ENCODE data around the gene CRYM.

Gene CRYM

GRCh38 chr16:21244518-21245215 is 33.4 kb downstream of the CRYM start:
- DNase-seq (ENCODE audit: low read depth, low spot score) = no peak

DNA sequence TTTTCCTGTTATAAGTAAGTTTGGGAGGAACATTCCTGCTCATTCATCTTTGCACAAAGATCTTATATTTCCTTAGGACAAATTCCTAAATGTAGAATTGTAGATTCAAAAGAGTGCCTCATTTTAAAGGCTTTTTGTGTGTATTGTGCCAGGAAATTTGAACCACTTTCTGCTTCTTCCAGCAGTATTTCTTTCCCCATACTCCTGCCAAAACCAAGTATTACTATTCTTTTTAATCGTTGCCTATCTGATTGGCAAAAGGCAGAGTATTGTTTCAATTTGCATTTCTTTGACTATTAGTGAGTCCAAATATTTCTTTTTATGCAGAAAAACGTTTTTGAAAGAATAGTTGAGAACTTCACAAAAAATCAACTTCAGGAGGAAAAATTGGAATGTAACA is 35.3 kb downstream of the CRYM start:
- no peak for DNase-seq (ENCODE audit: low read depth, low spot score)

DNA sequence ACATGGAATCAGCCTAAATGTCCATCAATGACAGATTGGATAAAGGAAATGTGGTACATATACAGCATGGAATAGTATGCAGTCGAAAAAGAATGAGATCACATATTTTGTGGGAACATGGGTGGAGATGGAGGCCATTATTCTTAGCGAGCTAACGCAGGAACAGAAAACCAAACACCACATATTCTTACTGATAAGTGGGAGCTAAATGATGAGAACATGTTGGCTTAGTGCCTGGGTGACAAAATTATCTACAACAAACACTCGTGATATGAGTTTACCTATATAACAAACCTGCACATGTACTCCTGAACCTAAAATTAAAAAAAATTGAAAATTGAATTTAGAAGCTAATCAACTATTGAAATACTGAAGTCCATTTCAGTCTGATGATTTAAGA is 38.4 kb downstream of the CRYM start:
- DNase-seq (ENCODE audit: low read depth, low spot score) = no peak

GRCh38 chr16:21236831-21237230 is 41.3 kb downstream of the CRYM start:
- DNase-seq (ENCODE audit: low read depth, low spot score) = no peak

DNA sequence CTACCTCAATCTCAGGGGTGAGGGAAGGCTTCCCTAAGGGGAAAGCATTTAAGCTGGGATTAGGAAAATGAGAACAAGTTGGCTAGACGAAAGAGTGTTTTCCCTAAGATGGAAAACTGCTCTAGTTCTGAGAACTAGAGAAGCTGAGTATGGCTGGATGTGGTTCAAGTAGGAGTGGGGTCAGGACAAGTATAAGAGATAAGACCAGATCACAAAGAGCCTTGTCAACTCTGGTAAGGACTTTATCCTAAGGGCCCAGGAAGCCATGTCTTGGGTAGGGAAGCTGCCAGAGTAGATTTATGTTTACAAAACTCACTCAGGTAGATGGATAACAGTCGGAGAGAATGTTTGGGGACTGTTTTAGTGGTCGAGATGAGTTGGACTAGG is 42.9 kb downstream of the CRYM start:
- no peak for DNase-seq (ENCODE audit: low read depth, low spot score)

- no peak for DNase-seq (ENCODE audit: low read depth, low spot score)
Measured at GRCh38 chr16:21233521-21234150, 44.5 kb downstream of the CRYM start, which contains the start of gene ANKS4B. ANKS4B (plus strand) TSS chr16:21233699; CDS start chr16:21233738, 39 bp downstream.

DNA sequence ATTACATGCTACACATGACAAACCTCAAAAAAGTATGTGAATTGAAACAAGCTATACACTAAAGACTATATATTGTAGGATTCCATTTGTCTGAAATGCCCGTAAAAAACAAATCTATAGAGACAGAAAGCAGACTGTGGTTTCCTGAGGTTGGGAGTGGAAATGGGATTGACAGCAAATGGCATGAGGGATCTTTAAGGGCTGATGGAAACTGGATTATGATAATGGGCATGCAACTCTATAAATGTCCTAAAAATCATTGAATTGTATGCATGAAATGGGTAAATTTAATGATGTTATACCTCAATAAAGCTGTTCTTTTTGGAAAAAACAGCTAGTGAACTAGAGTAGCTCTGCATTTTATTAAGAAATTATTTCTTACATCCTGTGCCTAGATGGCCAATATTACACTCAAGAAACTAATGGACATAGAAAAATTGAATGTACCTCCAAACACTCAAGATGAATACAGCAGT is 45.0 kb downstream of the CRYM start:
- no peak for DNase-seq (ENCODE audit: low read depth, low spot score)

DNA sequence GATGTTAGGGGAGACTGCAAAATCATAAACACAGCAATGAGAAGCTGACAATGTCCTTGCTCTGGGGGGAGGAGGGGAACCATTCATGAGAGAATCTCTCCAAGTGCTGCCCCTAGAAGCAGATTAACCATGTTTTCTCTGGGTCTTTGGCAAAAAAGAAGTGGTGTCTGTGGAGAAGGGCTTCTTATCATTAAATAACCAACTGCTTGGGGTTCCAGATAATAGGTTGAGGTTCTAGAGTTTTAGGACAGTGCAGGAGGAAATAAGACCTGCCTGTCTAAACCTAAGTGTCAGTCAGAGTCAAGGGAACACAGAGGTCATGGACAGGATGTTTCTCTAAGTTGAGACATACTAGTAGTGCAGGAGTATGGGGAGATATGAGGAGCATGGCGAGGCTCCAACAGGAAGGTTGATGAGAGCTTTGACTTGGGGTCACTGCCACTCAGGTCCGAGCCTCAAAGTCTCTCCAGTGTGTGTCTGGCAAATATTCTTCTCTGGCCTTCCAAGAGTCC is 49.7 kb downstream of the CRYM start:
- DNase-seq (ENCODE audit: low read depth, low spot score) = no peak

GRCh38 chr16:21227866-21228265 is 50.2 kb downstream of the CRYM start:
- DNase-seq (ENCODE audit: low read depth, low spot score) = no peak

DNA sequence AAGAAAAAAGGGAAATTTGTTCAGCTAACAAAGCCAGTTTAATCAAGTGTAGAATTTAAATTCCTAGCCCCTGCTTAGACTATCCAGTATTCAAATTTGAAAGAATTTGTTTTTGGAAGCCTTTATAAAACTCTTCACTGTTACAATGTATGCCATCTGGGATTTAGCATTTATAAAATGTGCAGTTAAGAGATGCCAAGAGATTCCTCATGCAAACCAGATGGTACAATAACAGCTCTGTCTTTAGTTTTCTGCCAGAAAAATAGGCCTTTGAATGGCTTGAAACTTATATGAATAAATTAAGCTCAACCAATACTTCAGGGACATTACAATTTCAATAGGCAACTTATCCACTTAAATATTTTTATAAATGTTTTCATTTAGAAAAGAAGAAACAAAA is 51.3 kb downstream of the CRYM start:
- no peak for DNase-seq (ENCODE audit: low read depth, low spot score)

GRCh38 chr16:21224800-21225199 is 53.3 kb downstream of the CRYM start:
- no peak for DNase-seq (ENCODE audit: low read depth, low spot score)

GRCh38 chr16:21223787-21224186 is 54.3 kb downstream of the CRYM start:
- DNase-seq (ENCODE audit: low read depth, low spot score) = no peak

DNA sequence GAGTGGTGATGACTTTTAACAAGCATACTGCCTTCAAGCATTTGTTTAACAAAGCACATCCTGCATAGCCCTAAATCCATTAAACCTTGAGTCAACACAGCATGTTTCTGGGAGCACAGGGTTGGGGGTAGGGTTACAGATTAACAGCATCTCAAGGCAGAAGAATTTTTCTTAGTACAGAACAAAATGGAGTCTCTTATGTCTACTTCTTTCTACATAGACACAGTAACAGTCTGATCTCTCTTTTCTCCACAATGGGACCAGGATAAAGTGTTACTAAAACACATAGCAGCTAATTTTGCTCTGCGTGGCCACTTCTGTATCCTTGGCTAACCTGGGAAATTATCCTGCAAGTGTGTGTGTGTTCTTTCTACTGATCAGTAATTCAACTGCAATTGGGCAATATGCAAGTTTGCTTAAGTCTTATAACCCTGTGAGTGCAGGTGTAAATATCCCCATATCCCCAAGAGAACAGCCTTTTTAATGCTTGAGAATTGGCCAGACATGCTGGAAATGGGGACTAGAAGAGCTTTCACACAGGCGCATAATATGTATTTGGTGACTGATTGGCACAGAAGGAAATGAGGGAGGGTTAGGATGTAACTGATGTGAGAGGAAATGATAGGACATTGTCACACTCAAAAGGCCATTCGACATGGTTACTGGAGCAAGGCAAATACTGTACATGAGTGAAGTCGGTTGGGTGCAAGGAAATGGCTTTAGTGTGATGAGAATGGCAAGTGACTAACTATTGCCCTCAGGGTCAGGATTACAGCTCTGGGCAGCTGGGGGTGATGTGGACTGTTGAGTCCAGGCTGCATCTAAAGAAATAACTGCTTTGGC is 55.4 kb downstream of the CRYM start:
- no peak for DNase-seq (ENCODE audit: low read depth, low spot score)

- DNase-seq (ENCODE audit: low read depth, low spot score) = no peak
Measured at GRCh38 chr16:21219551-21219950, 58.5 kb downstream of the CRYM start.

GRCh38 chr16:21218153-21218552 is 59.9 kb downstream of the CRYM start:
- no peak for DNase-seq (ENCODE audit: low read depth, low spot score)

- no peak for DNase-seq (ENCODE audit: low read depth, low spot score)
Measured at GRCh38 chr16:21217121-21217520, 61.0 kb downstream of the CRYM start.

- no peak for DNase-seq (ENCODE audit: low read depth, low spot score)
Measured at GRCh38 chr16:21214086-21214485, 64.0 kb downstream of the CRYM start.

GRCh38 chr16:21211486-21211885 is 66.6 kb downstream of the CRYM start, which contains the start of gene ZP2:
ZP2 (minus strand) TSS chr16:21211574; CDS start chr16:21211547, 27 bp downstream.
- no peak for DNase-seq (ENCODE audit: low read depth, low spot score)
